ENCODE measurements around the gene REP15.
"Not testable (repeated sequence)": the region's sequence is repeated elsewhere in the genome, so short reads cannot be mapped to it uniquely, and the experiment has no call there.

The REP15 gene

DNA sequence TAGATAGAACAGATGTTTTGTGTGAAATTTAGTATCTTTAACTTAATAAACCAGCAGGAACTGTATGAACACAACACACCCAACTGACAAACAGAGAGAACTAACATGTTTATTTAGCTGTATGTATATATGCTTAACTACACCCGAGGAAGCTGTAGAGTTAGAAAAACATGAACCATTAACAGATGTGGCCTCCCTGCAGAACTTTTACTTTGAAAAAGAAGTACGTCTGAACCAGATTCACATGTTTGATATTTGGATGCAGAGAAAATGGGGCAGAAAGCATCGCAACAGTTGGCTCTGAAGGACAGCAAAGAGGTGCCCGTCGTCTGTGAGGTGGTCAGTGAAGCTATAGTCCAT lies at the start of gene REP15:
TSS of gene REP15 (plus strand) at position 155 of the 360 bp plus-strand sequence. CDS start at position 271, 116 bp downstream.
- no peak for FAIRE-seq

- FAIRE-seq: no peak
Observed at GRCh38 chr12:27650011-27650410, 46.2 kb upstream of the REP15 start.

- FAIRE-seq: no peak
Observed at GRCh38 chr12:27651201-27651600, 45.0 kb upstream of the REP15 start.

- peak; percentile 99 for FAIRE-seq
Observed at GRCh38 chr12:27652174-27652763, 44.0 kb upstream of the REP15 start.

DNA sequence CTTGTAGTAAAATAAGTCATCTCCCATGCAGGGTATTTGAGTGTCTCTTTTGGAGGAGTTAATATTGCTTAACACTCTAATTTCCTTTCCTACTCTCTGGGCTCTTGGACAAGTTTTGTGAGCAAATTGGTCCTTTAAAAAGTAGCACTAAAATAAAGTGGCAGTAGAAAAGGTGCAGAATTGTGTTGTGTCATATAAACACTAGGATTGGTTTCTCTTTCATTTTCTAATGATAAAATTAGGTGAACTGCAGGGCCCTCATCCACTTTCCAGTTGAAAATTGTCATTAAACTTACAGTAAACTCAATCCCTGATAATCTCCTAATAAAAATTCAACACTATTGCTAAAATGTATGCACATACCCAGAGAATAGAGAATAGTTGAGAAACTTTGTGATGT lies 42.6 kb upstream of the REP15 start:
- no peak for FAIRE-seq

DNA sequence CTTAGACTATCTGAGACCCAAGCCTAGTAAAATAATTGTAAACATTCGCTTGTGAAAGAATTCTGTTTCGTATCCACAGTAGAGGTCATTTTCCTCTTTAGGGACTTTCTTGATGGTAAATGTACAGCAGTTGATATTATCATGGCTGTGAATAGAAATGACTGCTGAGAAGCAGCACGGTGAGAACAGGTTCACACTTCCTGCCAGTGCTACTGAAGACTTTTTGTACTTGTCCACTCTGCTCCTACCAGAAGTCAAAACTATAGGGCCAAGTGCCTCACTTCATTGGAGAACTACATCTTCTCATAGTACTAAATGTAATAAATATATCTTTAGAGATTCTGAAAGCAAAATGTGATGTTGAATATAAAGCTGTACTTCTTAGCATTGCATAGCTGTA lies 40.8 kb upstream of the REP15 start:
- FAIRE-seq: not testable (repeated sequence)

GRCh38 chr12:27657296-27657695 lies 39.0 kb upstream of the REP15 start:
- no peak for FAIRE-seq

DNA sequence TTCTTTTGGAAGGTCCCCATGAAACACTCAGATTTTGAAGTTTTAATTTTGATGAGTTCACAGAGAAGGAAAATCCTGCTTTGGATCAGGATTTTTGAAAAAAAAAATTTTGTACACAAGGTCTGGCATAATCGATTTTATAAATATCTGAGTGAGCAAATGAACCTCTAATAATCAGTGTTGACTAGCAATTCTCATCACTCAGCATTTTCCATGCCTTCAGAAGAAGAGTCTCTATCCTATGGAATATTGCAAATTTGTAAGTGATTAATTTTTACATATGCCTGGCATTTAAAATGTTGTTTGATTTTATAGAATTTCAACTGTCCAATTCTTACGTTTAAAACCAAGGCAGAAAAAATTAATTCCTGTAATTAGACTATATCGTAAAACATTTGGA lies 30.5 kb upstream of the REP15 start:
- FAIRE-seq: no peak

GRCh38 chr12:27666510-27666909 lies 29.7 kb upstream of the REP15 start:
- no peak for FAIRE-seq

- FAIRE-seq: no peak
Observed at GRCh38 chr12:27667540-27667939, 28.7 kb upstream of the REP15 start.

DNA sequence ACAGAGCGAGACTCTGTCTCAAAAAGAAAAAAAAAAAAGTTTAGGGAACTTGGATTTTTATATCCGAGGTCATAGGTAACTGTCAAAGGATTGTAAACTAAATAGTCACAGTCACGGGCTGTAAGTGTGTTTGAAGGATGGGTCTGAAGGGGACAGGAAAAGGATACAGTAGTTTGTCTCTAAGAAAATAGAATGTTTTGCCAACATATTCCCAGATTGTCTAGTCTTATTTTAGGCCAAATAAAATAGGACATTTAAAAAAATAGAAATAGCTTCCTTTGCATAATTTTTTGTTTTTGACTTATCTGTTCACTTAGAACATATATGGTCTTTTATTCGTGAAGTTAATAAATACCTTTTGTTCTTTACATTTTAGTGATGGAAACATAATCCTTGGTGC lies 24.2 kb upstream of the REP15 start:
- no peak for FAIRE-seq

DNA sequence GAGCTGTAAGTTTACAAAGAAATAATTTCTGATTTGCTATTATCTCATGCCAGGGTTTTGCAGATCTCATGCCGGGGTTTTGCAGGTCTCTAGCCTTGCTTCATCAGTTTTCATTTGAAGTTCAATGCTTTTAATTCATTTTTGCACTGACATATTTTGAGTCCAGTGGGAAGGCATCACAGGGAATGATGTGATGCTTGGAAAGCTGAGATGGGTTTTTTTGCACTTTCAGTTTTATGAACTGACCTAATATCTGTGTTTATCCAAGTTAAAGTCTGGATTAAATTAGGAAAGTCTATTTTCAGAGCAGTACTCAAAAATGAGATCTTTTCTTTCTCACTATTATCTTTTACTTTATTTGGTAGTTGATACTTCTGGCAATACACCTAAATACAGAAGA lies 23.6 kb upstream of the REP15 start:
- FAIRE-seq: no peak

- FAIRE-seq: no peak
Observed at GRCh38 chr12:27673101-27673718, 23.0 kb upstream of the REP15 start.

GRCh38 chr12:27674989-27675388 lies 21.3 kb upstream of the REP15 start:
- no peak for FAIRE-seq

GRCh38 chr12:27680619-27681018 lies 15.6 kb upstream of the REP15 start:
- no peak for FAIRE-seq

DNA sequence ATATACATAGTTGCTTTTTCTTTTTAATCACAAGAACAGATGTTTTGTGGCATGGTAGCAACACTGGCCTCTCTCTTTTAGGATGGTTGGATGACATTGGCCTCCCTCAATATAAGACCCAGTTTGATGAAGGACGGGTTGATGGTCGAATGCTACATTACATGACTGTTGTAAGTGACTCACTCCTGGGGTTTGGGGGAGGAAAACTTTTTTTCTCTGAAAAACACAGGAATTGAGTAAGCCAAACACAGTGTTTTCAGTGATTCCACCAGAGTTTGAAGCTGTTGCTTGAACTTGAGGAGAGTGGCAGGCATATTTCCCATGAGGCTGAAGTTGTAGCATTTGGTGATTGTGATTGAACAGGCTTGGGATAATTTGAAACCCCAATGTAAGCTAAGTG lies 13.7 kb upstream of the REP15 start:
- FAIRE-seq: no peak

GRCh38 chr12:27685274-27685673 lies 11.0 kb upstream of the REP15 start:
- no peak for FAIRE-seq

DNA sequence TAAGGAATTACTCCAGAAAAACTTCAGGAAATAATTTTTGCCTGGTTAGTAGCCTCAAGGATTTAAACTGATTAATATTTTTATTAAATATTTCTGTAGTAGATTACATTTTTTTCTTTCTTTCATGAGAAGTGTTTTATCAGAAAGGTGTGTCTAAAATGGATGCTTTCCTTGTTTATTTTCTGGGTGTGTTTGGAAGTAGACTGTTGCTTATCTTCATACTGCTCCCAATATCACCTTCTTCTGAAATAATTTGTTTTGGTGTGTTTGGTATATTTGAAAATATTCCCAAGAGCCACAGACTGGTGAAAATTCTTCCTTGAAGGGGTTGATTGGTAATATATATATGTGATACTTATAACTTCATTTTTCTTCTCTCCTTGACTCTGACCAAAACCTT lies 10.1 kb upstream of the REP15 start:
- FAIRE-seq: no peak

DNA sequence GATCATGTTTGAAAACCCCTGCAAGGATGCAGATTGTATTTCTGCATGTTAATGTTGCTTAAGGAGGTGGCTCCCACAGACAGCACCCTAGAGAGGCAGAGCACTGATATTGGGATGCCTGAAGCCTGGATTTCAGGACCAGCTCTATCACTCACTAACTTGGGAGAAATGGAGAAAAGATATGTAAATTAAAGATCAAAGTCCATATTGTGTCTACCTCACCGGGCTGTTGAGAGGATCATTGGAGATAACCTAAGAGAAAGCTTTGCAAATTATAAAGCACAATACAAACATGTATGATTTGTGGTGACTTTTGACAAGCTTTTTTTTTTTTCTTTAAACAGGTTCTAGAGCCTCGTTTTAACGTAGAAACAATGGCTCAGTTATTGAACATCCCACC lies 7.6 kb upstream of the REP15 start:
- FAIRE-seq: no peak

DNA sequence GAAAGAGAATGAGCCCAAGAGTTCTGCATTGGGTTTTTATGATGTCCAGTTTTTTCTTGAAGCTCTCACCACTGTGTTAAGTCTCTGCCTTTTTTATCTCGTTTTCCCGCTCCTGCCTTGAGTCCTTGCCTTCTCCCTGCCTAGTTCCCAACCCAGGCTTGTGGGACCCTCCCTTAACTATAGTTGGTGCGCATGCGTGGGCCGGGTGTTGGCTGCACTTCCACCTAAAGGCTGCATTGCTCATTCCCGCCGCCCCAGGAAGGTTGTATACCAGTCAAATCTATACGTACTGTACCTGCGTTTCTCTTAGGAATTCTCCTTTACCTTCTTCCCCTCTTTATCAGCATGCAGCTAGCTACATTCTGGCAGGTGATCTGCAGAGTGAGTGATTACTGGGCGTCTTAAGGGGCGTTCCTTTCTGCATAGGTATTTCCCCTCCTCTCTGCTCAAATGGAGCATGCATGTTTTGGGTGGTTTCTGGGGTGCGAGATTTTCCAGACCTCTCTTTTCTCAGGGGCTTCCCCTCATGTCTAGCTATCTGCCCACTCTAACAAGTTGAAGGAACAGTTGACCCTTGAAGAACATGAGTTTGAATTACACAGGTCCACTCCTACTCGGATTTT lies 6.6 kb upstream of the REP15 start:
- no peak for FAIRE-seq

DNA sequence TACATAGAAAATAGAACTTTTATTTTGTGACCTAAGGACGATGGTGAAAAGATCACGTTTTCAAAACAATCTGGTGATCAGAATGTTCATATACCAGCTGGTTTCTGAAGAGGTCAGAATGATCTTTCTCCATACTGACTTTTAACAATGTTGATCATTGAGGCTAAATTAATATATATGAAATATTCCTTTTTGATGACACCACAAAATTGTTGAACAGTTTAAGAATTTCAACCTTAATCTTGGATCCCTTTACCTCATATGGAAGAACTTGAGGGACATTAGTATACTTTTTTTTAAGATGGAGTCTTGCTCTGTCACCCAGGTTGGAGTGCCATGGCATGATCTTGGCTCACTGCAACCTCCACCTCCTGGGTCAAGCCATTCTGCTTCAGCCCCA lies 2.8 kb upstream of the REP15 start:
- FAIRE-seq: no peak

- FAIRE-seq: no peak
Observed at GRCh38 chr12:27695556-27696292, 523 bp upstream of the REP15 start.

DNA sequence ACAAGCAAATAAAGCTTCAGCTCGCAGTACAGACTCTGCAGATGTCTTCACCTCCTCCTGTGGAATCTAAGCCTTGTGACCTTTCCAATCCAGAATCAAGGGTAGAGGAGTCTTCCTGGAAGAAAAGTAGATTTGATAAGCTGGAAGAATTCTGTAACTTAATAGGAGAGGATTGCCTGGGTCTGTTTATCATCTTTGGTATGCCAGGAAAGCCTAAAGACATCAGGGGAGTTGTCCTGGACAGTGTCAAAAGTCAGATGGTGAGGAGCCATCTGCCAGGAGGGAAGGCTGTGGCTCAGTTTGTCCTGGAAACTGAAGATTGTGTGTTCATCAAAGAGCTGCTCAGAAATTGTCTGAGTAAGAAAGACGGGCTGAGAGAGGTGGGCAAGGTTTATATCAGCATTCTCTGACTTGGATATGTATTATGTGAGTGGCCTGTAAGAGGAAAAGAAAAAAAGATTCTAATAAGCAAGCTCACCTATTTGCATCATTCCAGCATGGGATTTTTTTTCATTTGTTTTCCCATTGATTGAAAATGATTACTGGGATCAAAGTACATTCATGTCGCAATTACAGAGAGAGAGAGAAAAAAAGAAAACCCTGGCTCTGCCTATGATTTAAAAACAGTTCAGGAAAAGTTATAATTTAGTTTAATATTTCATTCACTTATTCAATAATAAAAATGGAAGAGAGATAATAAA lies 767 bp downstream of the REP15 start:
- FAIRE-seq: no peak
